Osteoblast (primary cell): Measurements from ENCODE around the gene HSDL2. TPM values are rescaled to one million over a fixed set of nuclear protein-coding genes. Genes with fewer than 3 reads are reported as not detected.
A peak's percentile ranks its signal among the peaks of the same experiment; 100 is the strongest.

Source experiments
- DNase-seq: peaks from one replicate; pipeline ENCODE4 v3.0.0; 2011; ENCODE audit warnings: low spot score, mixed read lengths; ENCODE audit not compliant: insufficient read length; ENCODE audit errors: missing footprints
- H2AFZ ChIP-seq: 2 replicates; pipeline ENCODE4 v1.6.0; 2011; ENCODE audit warnings: mild to moderate bottlenecking, low read length
- H3K27ac ChIP-seq: 2 replicates; pipeline ENCODE4 v1.5.1; 2011; ENCODE audit warnings: mild to moderate bottlenecking, low read depth, low read length, moderate library complexity
- H3K27me3 ChIP-seq: 2 replicates; pipeline ENCODE4 v1.6.0; 2012; ENCODE audit warnings: mild to moderate bottlenecking, control low read depth, inconsistent platforms, low read length, moderate library complexity; ENCODE audit not compliant: insufficient read depth
- H3K36me3 ChIP-seq: 2 replicates; pipeline ENCODE4 v1.5.1; 2011; ENCODE audit warnings: mild to moderate bottlenecking, low read length, control low read depth, moderate library complexity; ENCODE audit not compliant: insufficient read depth
- H3K4me1 ChIP-seq: 2 replicates; pipeline ENCODE4 v1.5.1; 2011; ENCODE audit warnings: mild to moderate bottlenecking, low read length, control low read depth, moderate library complexity; ENCODE audit not compliant: insufficient read depth
- H3K4me2 ChIP-seq: 2 replicates; pipeline ENCODE4 v1.6.0; 2011; ENCODE audit warnings: mild to moderate bottlenecking, low read length; ENCODE audit not compliant: insufficient read depth
- H3K4me3 ChIP-seq: fragments of 200-600 bp; sonication (generic); 3 replicates; pipeline ENCODE4 v1.5.1; 2012; ENCODE audit warnings: mild to moderate bottlenecking, low read length, inconsistent platforms; ENCODE audit not compliant: insufficient read depth
- H3K79me2 ChIP-seq: 2 replicates; pipeline ENCODE4 v1.6.0; 2012; ENCODE audit warnings: mild to moderate bottlenecking, low read length, control low read depth, inconsistent platforms; ENCODE audit not compliant: insufficient read depth
- H3K9me3 ChIP-seq: 2 replicates; pipeline ENCODE4 v1.5.1; 2011; ENCODE audit warnings: low read depth, low read length, control low read depth
- H4K20me1 ChIP-seq: 2 replicates; pipeline ENCODE4 v1.6.0; 2012; ENCODE audit warnings: mild to moderate bottlenecking, low read length, control low read depth; ENCODE audit not compliant: insufficient read depth
- CTCF ChIP-seq: IDR thresholded peaks from 2 replicates; pipeline ENCODE4 v1.5.1; 2011; ENCODE audit warnings: mild to moderate bottlenecking, low read depth, low read length, moderate library complexity; ENCODE audit errors: extremely low read depth
- total RNA-seq: library from RNA; depleted of rRNA; stranded (reverse); fragments of >200 nt; gene quantifications from 2 replicates; pipeline ENCODE4 v1.2.3, GENCODE V29; 2012

The HSDL2 gene
- total RNA-seq, 1 donor: 42.3 TPM

- peak overlapping the region; percentile 81 for H3K4me3 ChIP-seq
- H3K27ac ChIP-seq: no peak overlapping the region
- H4K20me1 ChIP-seq: no peaks in the 10 kb centered on the region
- H3K36me3 ChIP-seq: no peaks in the 10 kb centered on the region
- H2AFZ ChIP-seq: peak overlapping the region; percentile 91
- no peaks in the 10 kb centered on the region for H3K27me3 ChIP-seq
- H3K4me2 ChIP-seq: peak overlapping the region; percentile 90
- no peak for TF ChIP-seq CTCF
- DNase-seq: peak; percentile 79
- H3K4me1 ChIP-seq: peaks cover 8% of the 10 kb centered on the region
- no peaks in the 10 kb centered on the region for H3K9me3 ChIP-seq
- peaks cover 4% of the 10 kb centered on the region for H3K79me2 ChIP-seq
Observed at GRCh38 chr9:112487799-112488340, 108.0 kb downstream of the HSDL2 start.

GRCh38 chr9:112489039-112489546 is 109.2 kb downstream of the HSDL2 start:
- DNase-seq: no peak
- H2AFZ ChIP-seq: no peak overlapping the region
- peaks cover 13% of the 10 kb centered on the region for H3K4me1 ChIP-seq
- no peak overlapping the region for H3K4me3 ChIP-seq
- no peak overlapping the region for H3K4me2 ChIP-seq
- TF ChIP-seq CTCF: no peak
- H3K27ac ChIP-seq: no peak overlapping the region
- H3K79me2 ChIP-seq: peaks cover 4% of the 10 kb centered on the region
- no peaks in the 10 kb centered on the region for H4K20me1 ChIP-seq
- H3K9me3 ChIP-seq: no peaks in the 10 kb centered on the region
- no peaks in the 10 kb centered on the region for H3K27me3 ChIP-seq
- H3K36me3 ChIP-seq: no peaks in the 10 kb centered on the region

GRCh38 chr9:112489876-112490666 is 110.2 kb downstream of the HSDL2 start:
- TF ChIP-seq CTCF: no peak
- Histone ChIP-seq H3K27me3 (no peaks in the 10 kb centered on the region), H3K79me2 (peaks cover 4% of the 10 kb centered on the region), H4K20me1 (no peaks in the 10 kb centered on the region), H3K36me3 (no peaks in the 10 kb centered on the region), H3K4me1 (peaks cover 13% of the 10 kb centered on the region), H3K4me3 (no peak overlapping the region), H3K9me3 (peaks cover 2% of the 10 kb centered on the region), H3K27ac (no peak overlapping the region), H2AFZ (no peak overlapping the region), H3K4me2 (no peak overlapping the region)
- DNase-seq: no peak
